GM18907 (cell line): ENCODE data around the gene TEAD4.
A peak's percentile ranks its signal among the peaks of the same experiment; 100 is the strongest.

Experiments used
- ATAC-seq: cut with Tn5 transposase; IDR thresholded peaks from one replicate; pipeline ENCODE4 v1.9.1; 2021; ENCODE audit warnings: mild to moderate bottlenecking, moderate library complexity; ENCODE audit not compliant: unreplicated experiment

The TEAD4 gene

GRCh38 chr12:3076730-3077571 lies 117.8 kb downstream of the TEAD4 start, which contains the start of gene TSPAN9:
Gene TSPAN9, plus strand, starts transcription at chr12:3077379. Its CDS starts 123,815 bp downstream, at chr12:3201194.
- peak; percentile 68 for ATAC-seq

DNA sequence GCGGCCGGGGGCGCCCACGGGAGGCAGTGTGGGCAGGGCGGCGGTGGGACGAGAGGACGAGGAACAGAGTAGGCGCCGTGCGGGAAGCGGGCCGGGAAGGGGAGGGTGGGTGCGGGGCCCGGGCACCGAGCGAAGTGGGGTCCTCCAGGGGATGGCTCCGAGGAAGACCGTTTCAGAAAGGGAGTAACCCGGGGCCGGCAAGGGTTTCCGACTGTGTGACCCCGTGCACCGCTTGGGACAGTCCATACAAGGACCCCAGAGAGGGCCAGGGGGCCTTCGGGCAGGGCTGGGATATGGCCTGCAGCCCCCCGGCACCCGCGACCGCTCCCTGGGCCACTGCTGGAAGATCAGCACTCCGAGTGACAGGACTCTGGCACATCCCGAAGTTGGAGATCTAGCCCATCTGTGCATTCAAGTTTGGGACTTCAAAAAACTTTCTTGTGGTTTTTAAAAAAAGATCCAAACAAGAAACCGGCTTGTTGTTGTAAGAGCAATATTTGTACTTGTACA lies 118.4 kb downstream of the TEAD4 start:
- no peak for ATAC-seq

- ATAC-seq = no peak
These were observed 119.1 kb downstream of the TEAD4 start for GRCh38 chr12:3078086-3078820.

DNA sequence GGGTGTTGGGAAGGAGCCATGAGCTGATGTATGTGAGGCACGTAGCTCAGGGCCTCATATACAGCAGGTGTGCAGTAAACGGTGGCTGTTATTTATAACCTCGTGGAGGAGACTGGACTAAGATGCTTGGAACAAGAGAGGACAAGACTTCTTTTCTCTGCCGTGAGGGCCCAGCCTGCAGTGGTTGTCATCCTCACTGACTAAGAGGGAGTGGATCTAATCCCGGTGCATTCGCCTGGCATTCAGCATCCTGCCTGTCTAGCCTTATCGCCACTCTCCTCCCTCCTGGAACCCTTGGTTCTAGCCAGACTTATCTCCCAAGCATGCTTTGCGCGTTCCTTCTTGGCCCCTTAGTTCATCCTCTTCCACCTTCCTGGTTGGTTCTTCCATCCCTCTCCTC lies 121.9 kb downstream of the TEAD4 start:
- ATAC-seq = no peak

- ATAC-seq = no peak
These were observed 122.7 kb downstream of the TEAD4 start for GRCh38 chr12:3081886-3082285.

DNA sequence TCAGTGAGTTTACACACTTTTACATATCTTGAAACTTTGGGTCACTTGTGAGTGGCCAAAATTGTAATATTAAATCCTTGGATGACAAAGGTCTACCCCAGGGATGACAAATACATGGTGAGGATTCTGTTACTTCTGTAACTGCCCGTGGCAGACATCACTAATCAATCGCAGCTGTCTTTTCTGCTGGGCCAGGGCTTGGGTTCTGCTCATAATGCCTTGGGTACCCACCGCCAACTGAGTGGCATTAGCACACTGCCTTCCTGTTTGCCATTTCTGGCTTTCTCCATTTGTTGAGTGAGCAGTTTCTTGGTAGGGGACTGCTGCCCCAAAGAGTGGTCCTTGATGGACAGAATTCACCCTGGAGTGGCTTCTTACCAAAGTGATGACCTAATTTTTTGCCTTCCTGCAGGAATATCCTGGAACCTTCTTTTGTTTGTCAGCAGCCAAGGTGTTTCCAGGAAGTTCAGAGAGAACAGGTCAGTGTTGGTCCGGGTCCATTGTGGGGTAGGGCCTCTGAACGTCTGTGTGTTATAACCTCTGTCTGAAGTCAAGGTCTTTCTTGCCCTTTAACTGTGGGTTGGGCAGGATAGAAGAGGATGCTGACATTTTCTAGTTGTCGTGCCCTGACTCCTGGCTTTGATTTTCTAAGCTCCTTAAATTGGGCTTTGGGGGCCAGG lies 124.2 kb downstream of the TEAD4 start:
- ATAC-seq = no peak

DNA sequence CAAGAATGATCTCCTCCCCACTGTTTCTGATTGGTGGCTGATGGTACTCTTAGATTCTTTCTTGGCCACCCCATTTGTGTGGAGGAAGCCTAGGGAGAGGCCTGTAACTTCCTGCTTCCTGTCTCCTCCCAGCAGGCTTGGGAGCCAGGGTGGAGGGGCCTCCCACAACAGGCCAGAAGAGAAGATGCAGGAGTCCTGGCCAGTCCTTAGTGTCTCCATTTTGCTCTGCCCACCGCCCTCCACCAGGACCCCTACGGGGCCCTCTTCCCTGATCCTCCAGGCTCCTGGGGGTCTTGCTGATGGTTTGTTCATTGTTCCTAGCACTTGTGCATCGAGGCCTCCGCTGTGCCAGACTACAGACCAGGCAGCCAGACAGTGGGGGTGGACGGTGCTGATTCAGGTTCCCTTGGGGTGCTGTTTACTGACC lies 124.7 kb downstream of the TEAD4 start:
- no peak for ATAC-seq

- ATAC-seq = no peak
These were observed 125.5 kb downstream of the TEAD4 start for GRCh38 chr12:3084742-3085141.

DNA sequence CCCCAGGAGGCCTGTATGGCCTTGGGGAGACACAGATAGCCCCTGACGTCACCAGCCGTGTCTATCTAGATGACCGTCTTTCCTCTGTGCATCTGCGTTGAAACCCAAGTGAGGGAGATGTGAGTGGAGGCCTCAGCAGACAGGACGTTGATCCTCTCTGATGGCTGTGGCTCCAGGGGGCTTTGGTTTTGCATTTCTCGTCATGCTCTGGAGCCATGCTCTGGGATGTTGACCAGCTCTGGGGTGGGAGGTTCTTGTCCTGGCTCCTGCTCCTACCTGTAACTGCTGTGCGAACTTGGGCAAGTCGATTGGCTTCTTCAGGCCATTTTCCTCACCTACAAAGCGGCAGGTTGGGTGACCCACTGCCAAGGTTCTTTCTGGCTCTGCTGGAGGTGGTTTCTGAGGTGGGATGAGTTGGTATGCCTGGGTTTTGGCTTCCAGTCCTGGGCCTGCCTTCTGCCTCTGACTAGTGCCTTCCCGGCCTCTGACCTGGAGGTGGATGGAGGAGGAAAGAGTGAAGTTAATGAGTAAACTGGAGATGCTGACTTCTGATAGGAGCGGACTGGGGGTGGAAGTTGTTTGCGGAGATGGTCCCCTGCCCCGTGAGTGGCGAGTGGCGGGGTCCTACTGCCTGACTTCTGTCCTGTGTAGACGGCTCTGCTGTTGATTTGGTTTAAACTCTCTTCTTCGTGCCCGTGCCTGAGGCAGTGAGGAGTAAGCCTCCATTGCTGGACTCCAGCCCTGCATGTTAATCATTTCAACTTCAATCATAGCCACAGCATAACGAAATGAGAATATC lies 126.3 kb downstream of the TEAD4 start:
- no peak for ATAC-seq

- ATAC-seq = no peak
These were observed 127.0 kb downstream of the TEAD4 start for GRCh38 chr12:3086211-3086610.

DNA sequence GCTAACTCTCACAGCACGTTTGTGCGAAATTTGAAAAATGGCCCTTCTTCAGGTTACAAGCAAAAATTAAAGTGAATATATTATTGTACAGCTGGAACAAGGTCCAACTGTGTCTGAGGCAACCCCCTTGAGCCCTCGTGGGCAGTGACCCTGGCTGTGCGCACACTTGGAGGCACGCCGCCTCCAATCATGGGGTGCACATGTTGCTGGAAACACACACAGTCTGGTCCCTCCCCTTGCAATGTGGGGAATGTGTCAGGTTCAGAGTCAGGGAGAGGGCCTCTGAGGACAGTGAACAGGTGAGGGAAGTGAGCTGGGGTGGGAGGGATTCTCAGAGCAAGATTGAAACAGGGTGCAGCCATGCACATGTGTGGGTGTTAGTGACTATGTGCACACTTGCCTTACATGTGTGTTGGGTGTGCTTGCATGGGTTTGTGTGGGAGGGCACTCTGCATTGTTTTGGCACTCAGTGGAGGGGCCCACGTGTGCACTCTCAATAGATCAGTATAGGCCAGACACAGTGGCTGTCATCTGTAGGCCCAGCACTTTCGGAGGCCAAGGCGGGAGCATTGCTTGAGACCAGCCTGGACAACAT lies 127.6 kb downstream of the TEAD4 start:
- no peak for ATAC-seq

DNA sequence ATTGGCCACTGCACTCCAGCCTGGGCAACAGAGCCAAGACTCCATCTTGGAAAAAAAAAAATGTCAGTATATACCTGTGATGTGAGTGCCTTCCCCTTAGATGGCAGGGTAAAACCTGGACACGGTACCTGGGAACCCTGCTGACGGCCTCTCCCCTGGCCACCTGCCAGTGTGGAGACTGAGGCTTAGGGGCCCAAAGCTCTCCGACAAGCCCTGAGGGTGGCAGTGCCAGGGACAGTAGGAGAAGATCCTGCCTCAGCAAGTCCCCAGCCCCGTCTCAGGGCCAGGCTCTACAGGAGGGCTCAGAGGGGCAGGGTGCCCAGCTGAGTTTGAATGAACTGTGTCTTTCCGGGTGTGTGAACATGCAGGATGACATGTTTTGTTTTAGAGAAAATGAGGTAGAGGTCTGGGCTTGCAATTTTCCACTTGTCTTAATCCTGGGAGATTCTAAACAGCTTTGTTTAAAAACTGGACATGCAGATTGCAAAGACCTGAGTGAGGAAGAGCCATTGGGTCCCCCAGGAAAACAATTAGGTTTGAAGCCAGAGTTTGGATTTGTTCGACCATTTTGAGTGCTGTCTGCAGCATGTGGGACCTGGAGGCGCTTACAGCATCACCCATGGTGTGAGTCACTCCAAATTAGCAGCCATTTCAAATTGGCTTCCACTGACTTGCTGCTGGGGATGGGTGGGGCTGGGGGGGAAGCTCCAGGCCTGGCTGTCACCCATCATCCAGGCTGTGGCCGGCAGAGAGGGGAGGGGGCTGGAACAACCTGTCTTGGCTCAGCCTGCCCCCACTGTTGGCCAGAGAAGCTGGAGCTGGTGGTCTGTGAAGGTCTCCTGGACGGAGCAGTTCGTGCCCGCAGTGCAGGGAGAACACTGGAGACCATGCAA lies 128.8 kb downstream of the TEAD4 start:
- ATAC-seq = no peak

- no peak for ATAC-seq
These were observed 130.4 kb downstream of the TEAD4 start for GRCh38 chr12:3089588-3089987.
